Astrocyte (in vitro differentiated cells and primary cell): ENCODE measurements around the gene MBP. TPM values are rescaled to one million over a fixed set of nuclear protein-coding genes. Genes with fewer than 3 reads are reported as not detected.
"Not testable (repeated sequence)": the region's sequence is repeated elsewhere in the genome, so short reads cannot be mapped to it uniquely, and the experiment has no call there.

Experiments
- DNase-seq: peaks from one replicate; pipeline ENCODE4 v3.0.0-alpha.2; 2010; ENCODE audit warnings: low read depth
- FAIRE-seq: peaks from 2 replicates; lab custom pipeline; 2011; peaks lifted over from hg19 to GRCh38; lab: Jason Lieb, UNC
- H2AFZ ChIP-seq: 2 replicates; pipeline ENCODE4 v1.6.0; 2012; ENCODE audit warnings: low read depth, low read length, inconsistent platforms
- H3K27ac ChIP-seq: 2 replicates; pipeline ENCODE4 v1.5.1; 2011; ENCODE audit warnings: low read depth, low read length, inconsistent platforms
- H3K27me3 ChIP-seq: 2 replicates; pipeline ENCODE4 v1.6.0; 2011; ENCODE audit warnings: low read length, inconsistent platforms; ENCODE audit not compliant: insufficient read depth
- H3K36me3 ChIP-seq: 2 replicates; pipeline ENCODE4 v1.5.1; 2011; ENCODE audit warnings: low read length, inconsistent platforms; ENCODE audit not compliant: insufficient read depth
- H3K4me1 ChIP-seq: 2 replicates; pipeline ENCODE4 v1.5.1; 2011; ENCODE audit warnings: low read length, inconsistent platforms; ENCODE audit not compliant: insufficient read depth
- H3K4me2 ChIP-seq: 2 replicates; pipeline ENCODE4 v1.6.0; 2012; ENCODE audit warnings: low read length, inconsistent platforms
- H3K4me3 ChIP-seq: 2 replicates; pipeline ENCODE4 v1.5.1; 2011; ENCODE audit warnings: low read depth, mild to moderate bottlenecking, low read length, inconsistent platforms; ENCODE audit not compliant: insufficient read depth
- H3K79me2 ChIP-seq: 2 replicates; pipeline ENCODE4 v1.6.0; 2012; ENCODE audit warnings: mild to moderate bottlenecking, low read length, inconsistent platforms; ENCODE audit not compliant: insufficient read depth
- H3K9ac ChIP-seq: 2 replicates; pipeline ENCODE4 v1.6.0; 2012; ENCODE audit warnings: mild to moderate bottlenecking, low read length, inconsistent platforms
- H3K9me3 ChIP-seq: 2 replicates; pipeline ENCODE4 v1.5.1; 2012; ENCODE audit warnings: low read depth, mild to moderate bottlenecking, low read length, inconsistent platforms; ENCODE audit not compliant: insufficient read depth
- H4K20me1 ChIP-seq: 2 replicates; pipeline ENCODE4 v1.6.0; 2012; ENCODE audit warnings: low read length, inconsistent platforms; ENCODE audit not compliant: insufficient read depth
- H3K27ac Mint-ChIP-seq: one replicate; pipeline ENCODE4 v1.8.0; 2021; ENCODE audit warnings: mild to moderate bottlenecking, mixed read lengths; ENCODE audit not compliant: unreplicated experiment
- H3K27me3 Mint-ChIP-seq: one replicate; pipeline ENCODE4 v1.8.0; 2021; ENCODE audit warnings: low read depth, mixed read lengths; ENCODE audit not compliant: unreplicated experiment
- H3K36me3 Mint-ChIP-seq: one replicate; pipeline ENCODE4 v1.8.0; 2021; ENCODE audit warnings: low read depth, mixed read lengths; ENCODE audit not compliant: unreplicated experiment
- H3K4me1 Mint-ChIP-seq: one replicate; pipeline ENCODE4 v1.8.0; 2021; ENCODE audit warnings: low read depth, mixed read lengths; ENCODE audit not compliant: unreplicated experiment
- H3K4me3 Mint-ChIP-seq: one replicate; pipeline ENCODE4 v1.8.0; 2021; ENCODE audit warnings: mild to moderate bottlenecking, moderate library complexity, mixed read lengths; ENCODE audit not compliant: unreplicated experiment
- H3K9me3 Mint-ChIP-seq: one replicate; pipeline ENCODE4 v1.8.0; 2021; ENCODE audit warnings: mild to moderate bottlenecking, mixed read lengths; ENCODE audit not compliant: unreplicated experiment
- CTCF ChIP-seq: IDR thresholded peaks from 2 replicates; pipeline ENCODE4 v1.5.1; 2011; ENCODE audit warnings: low read depth, mild to moderate bottlenecking, inconsistent platforms, low read length, moderate library complexity; ENCODE audit not compliant: insufficient read depth
- EZH2 ChIP-seq: IDR thresholded peaks from 2 replicates; pipeline ENCODE4 v1.6.1; 2012; ENCODE audit warnings: mild to moderate bottlenecking, low read length, inconsistent platforms; ENCODE audit not compliant: insufficient read depth
- total RNA-seq: library from RNA; stranded (reverse); gene quantifications from 2 replicates; pipeline ENCODE4 v1.2.1, GENCODE V29; 2021

The MBP gene
- total RNA-seq, 1 donor from 2014 or later: 11.4 TPM

DNA sequence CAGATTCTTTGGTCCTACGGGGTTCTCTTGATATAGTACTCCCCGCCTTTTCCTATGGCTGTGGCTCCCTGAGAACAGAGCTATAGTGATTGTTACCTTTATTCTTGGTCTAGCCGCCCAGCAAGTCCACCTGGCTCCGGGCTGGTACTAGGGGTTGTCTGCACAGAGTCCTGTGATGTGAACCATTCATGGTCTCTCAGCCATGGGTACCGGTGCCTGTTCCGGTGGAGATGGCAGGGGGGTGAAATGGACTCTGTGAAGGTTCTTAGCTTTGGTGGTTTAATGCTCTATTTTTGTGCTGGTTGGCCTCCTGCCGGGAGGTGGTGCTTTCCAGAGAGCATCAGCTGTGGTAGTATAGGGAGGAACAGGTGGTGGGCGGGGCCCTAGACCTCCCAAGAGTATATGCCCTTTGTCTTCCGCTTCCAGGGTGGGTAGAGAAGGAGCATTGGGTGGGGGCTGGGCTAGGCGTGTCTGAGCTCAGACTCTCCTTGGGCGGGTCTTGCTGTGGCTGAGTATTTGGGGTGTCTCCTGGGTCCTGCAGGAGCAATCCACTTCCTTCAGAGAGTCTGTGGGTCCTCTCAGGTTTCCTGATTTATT lies 166.9 kb downstream of the MBP start:
- not testable (repeated sequence) for H3K9me3 ChIP-seq, H3K27me3 ChIP-seq, H3K4me1 Mint-ChIP-seq, H3K9me3 Mint-ChIP-seq, H3K27ac Mint-ChIP-seq, H3K4me1 ChIP-seq, H2AFZ ChIP-seq, DNase-seq, H3K27me3 Mint-ChIP-seq, FAIRE-seq, H3K27ac ChIP-seq, H3K4me2 ChIP-seq, H3K4me3 ChIP-seq, H3K36me3 ChIP-seq, H3K4me3 Mint-ChIP-seq, H3K9ac ChIP-seq
- H3K36me3 Mint-ChIP-seq: peaks cover 17% of the 10 kb centered on the region
- Histone ChIP-seq H4K20me1 (peaks cover 14% of the 10 kb centered on the region), H3K79me2 (peaks cover 15% of the 10 kb centered on the region)

GRCh38 chr18:76963936-76964335 lies 168.6 kb downstream of the MBP start:
- Histone ChIP-seq H3K36me3 (peaks cover 3% of the 10 kb centered on the region), H3K27ac (no peak overlapping the region), H3K9me3 (no peaks in the 10 kb centered on the region), H3K79me2 (peaks cover 15% of the 10 kb centered on the region), H4K20me1 (peaks cover 14% of the 10 kb centered on the region), H3K27me3 (no peaks in the 10 kb centered on the region), H3K4me3 (no peak overlapping the region), H3K9ac (no peak overlapping the region), H3K4me1 (no peaks in the 10 kb centered on the region), H2AFZ (no peak overlapping the region), H3K4me2 (no peak overlapping the region)
- DNase-seq: no peak
- Mint-ChIP-seq H3K9me3 (peaks cover 4% of the 10 kb centered on the region), H3K36me3 (peaks cover 22% of the 10 kb centered on the region), H3K27ac (no peak overlapping the region), H3K4me3 (no peak overlapping the region), H3K27me3 (no peaks in the 10 kb centered on the region), H3K4me1 (no peaks in the 10 kb centered on the region)
- TF ChIP-seq CTCF: no peak
- no peak for TF ChIP-seq EZH2
- no peak for FAIRE-seq

- no peak for DNase-seq
- no peak overlapping the region for H3K4me3 ChIP-seq
- Mint-ChIP-seq H3K27ac (no peak overlapping the region), H3K4me3 (no peak overlapping the region), H3K9me3 (peaks cover 4% of the 10 kb centered on the region), H3K4me1 (no peaks in the 10 kb centered on the region), H3K27me3 (no peaks in the 10 kb centered on the region), H3K36me3 (peaks cover 26% of the 10 kb centered on the region)
- H3K4me1 ChIP-seq: no peaks in the 10 kb centered on the region
- H3K4me2 ChIP-seq: no peak overlapping the region
- peaks cover 15% of the 10 kb centered on the region for H3K79me2 ChIP-seq
- no peak overlapping the region for H2AFZ ChIP-seq
- H3K27me3 ChIP-seq: no peaks in the 10 kb centered on the region
- TF ChIP-seq CTCF (no peak), EZH2 (no peak)
- no peaks in the 10 kb centered on the region for H3K9me3 ChIP-seq
- no peak for FAIRE-seq
- H3K27ac ChIP-seq: no peak overlapping the region
- H3K36me3 ChIP-seq: no peaks in the 10 kb centered on the region
- H4K20me1 ChIP-seq: peaks cover 14% of the 10 kb centered on the region
- no peak overlapping the region for H3K9ac ChIP-seq
Observed at GRCh38 chr18:76962851-76963250, 169.7 kb downstream of the MBP start.
